SK-N-SH treated with all-trans-retinoic acid at 6 μM for 48 hours (cell line): ENCODE measurements around the gene MRPS35.

Experiments
- ARNTL ChIP-seq: fragments of 450-650 bp; formaldehyde crosslinking; IDR thresholded peaks from 2 replicates; pipeline ENCODE4 v1.5.0; 2020; ENCODE audit warnings: low read depth, mild to moderate bottlenecking, moderate library complexity, borderline replicate concordance
- CREB5 ChIP-seq: fragments of 250-450 bp; sonication (Bioruptor Pico); IDR thresholded peaks from 2 replicates; pipeline ENCODE4 v1.5.1; 2020; ENCODE audit warnings: low read depth, mild to moderate bottlenecking, moderate library complexity
- CSDC2 ChIP-seq: fragments of 250-450 bp; sonication (Bioruptor Pico); IDR thresholded peaks from 2 replicates; pipeline ENCODE4 v1.5.0; 2020; ENCODE audit warnings: mild to moderate bottlenecking, moderate library complexity
- ISL1 ChIP-seq: fragments of 250-450 bp; sonication (Bioruptor Pico); IDR thresholded peaks from 2 replicates; pipeline ENCODE4 v2.1.2; 2022; ENCODE audit warnings: mild to moderate bottlenecking, moderate library complexity
- OSR1 ChIP-seq: fragments of 250-450 bp; sonication (Bioruptor Pico); IDR thresholded peaks from 2 replicates; pipeline ENCODE4 v1.8.0; 2022; ENCODE audit warnings: moderate library complexity, mild to moderate bottlenecking, inconsistent platforms
- PATZ1 ChIP-seq: fragments of 250-450 bp; sonication (Bioruptor Pico); IDR thresholded peaks from 2 replicates; pipeline ENCODE4 v1.8.0; 2020; ENCODE audit warnings: mild to moderate bottlenecking, moderate library complexity, borderline replicate concordance
- POU6F1 ChIP-seq: fragments of 250-450 bp; sonication (Bioruptor Pico); IDR thresholded peaks from 2 replicates; pipeline ENCODE4 v1.8.0; 2021; ENCODE audit warnings: low read depth, mild to moderate bottlenecking, moderate library complexity, borderline replicate concordance
- PPARA ChIP-seq: fragments of 250-450 bp; sonication (Bioruptor Pico); IDR thresholded peaks from 2 replicates; pipeline ENCODE4 v1.5.0; 2020; ENCODE audit warnings: mild to moderate bottlenecking, borderline replicate concordance
- TSHZ2 ChIP-seq: fragments of 250-450 bp; sonication (Bioruptor Pico); IDR thresholded peaks from 2 replicates; pipeline ENCODE4 v1.5.0; 2020; ENCODE audit warnings: mild to moderate bottlenecking, moderate library complexity
- ZC3H10 ChIP-seq: fragments of 250-450 bp; sonication (Bioruptor Pico); IDR thresholded peaks from 2 replicates; pipeline ENCODE4 v1.5.1; 2021; ENCODE audit warnings: mild to moderate bottlenecking, moderate library complexity
- ZFP30 ChIP-seq: fragments of 450-650 bp; formaldehyde crosslinking; IDR thresholded peaks from 2 replicates; pipeline ENCODE4 v1.5.0; 2022; ENCODE audit warnings: mild to moderate bottlenecking, moderate library complexity
- ZNF565 ChIP-seq: fragments of 450-650 bp; formaldehyde crosslinking; conservative IDR thresholded peaks from 2 replicates; pipeline ENCODE4 v1.5.0; 2020; ENCODE audit warnings: low read depth, mild to moderate bottlenecking, moderate library complexity

- TF ChIP-seq ZNF565 (CRISPR knock-in tag) (no peak), PATZ1 (CRISPR knock-in tag) (no peak), ZFP30 (CRISPR knock-in tag) (no peak), TSHZ2 (CRISPR knock-in tag) (no peak), PPARA (CRISPR knock-in tag) (no peak), ARNTL (CRISPR knock-in tag) (no peak), CREB5 (no peak), ISL1 (no peak), ZC3H10 (CRISPR knock-in tag) (no peak), CSDC2 (no peak), POU6F1 (CRISPR knock-in tag) (no peak), OSR1 (CRISPR knock-in tag) (no peak)
These were observed 40.9 kb downstream of the MRPS35 start for GRCh38 chr12:27751386-27752047.
